AG04449 (cell line): ENCODE data around the gene PAK4.

Source experiments
- CTCF ChIA-PET: fragments of 350-600 bp; formaldehyde crosslinking; extraction: SDS; loops from one replicate; lab custom pipeline; 2021; ENCODE audit warnings: antibody characterized with exemption; lab: Yijun Ruan, JAX
- POLR2A ChIA-PET: fragments of 400-600, 350-600 bp; formaldehyde crosslinking; extraction: SDS; loops from one replicate; lab custom pipeline; 2020; ENCODE audit warnings: antibody characterized with exemption, inconsistent platforms; lab: Yijun Ruan, JAX
- DNase-seq: peaks from one replicate; pipeline ENCODE4 v3.0.0-alpha.2; 2010; ENCODE audit warnings: low read depth, low spot score
- H3K4me3 ChIP-seq: 2 replicates; pipeline ENCODE4 v1.5.1; 2011; ENCODE audit warnings: low read depth, mild to moderate bottlenecking, control low read depth, low read length
- CTCF ChIP-seq: IDR thresholded peaks from one replicate; pipeline ENCODE4 v1.5.1; 2011; ENCODE audit warnings: mild to moderate bottlenecking, moderate library complexity, low read length, control low read depth, inconsistent platforms; ENCODE audit not compliant: insufficient read depth; ENCODE audit errors: missing control alignments

The PAK4 gene

DNA sequence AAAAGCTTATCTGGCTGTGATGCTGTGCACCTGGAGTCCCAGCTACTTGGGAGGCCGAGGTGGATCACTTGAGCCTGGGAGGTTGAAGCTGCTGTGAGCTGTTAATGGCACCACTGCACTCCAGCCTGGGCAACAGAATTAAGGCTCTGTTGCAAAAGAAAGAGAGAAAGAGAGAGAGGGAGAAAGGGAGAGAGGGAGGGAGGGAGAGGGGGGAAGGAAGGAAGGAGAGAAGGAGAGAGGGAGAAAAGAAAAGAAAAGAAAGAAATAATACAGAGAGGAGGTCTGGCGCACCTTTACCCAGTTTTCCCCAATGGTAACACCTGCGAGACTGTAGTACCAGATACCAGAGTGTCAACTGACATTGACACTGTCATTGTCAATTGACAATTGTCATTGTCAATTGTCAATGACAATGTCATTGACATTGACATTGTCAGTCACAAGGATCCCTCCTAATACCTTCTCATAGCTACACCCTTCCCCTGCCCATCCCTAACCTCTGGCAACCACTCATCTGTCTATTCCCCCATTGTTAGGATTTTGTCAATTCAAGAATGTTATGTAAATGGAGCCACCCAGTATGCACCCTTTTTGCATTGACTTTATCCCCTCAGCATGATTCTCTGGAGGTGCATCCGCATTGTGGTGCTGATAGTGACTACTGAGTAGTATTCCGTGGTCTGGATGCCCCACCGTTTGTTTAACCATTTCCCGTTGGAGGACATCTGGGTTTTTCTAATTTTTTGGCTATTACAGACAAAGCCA lies 21.3 kb downstream of the PAK4 start:
- H3K4me3 ChIP-seq = no peak overlapping the region
- ChIA-PET POLR2A (no interaction called here), CTCF (interaction anchor here (1.0 kb wide), 1 partner anchor 96 kb away, joined by 3 read pairs; no protein-coding TSS in a partner anchor)
- DNase-seq = no peak
- no peak for TF ChIP-seq CTCF

DNA sequence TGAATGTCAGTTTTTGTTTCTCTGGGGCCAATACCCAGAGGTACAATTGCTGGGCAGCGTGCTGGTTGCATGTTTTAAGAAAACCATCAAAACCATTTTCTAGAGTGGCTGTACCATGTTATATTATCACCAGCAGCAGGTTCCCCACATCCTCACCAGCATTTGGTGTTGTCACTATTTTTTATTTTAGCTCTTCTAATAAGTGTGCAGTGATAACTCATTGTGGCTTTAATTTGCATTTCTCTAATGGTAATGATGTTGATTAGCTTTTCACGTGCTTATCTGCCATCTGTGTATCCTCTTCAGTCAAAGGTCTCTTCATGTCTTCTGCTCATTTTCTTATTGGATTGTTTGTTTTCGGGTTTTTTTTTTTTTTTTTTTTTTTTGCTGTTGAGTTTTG lies 21.9 kb downstream of the PAK4 start:
- POLR2A ChIA-PET = no interaction called here
- TF ChIP-seq CTCF = no peak
- no peak for DNase-seq
- no peak overlapping the region for H3K4me3 ChIP-seq
- CTCF ChIA-PET = no interaction called here

GRCh38 chr19:39148939-39149529 lies 23.4 kb downstream of the PAK4 start:
- ChIA-PET CTCF (interaction anchor here (1.1 to 1.2 kb wide), 2 partner anchors 22 to 39 kb away, joined by 3 to 4 read pairs; no protein-coding TSS in a partner anchor), POLR2A (no interaction called here)
- no peak for TF ChIP-seq CTCF
- no peak for DNase-seq
- H3K4me3 ChIP-seq = no peak overlapping the region

DNA sequence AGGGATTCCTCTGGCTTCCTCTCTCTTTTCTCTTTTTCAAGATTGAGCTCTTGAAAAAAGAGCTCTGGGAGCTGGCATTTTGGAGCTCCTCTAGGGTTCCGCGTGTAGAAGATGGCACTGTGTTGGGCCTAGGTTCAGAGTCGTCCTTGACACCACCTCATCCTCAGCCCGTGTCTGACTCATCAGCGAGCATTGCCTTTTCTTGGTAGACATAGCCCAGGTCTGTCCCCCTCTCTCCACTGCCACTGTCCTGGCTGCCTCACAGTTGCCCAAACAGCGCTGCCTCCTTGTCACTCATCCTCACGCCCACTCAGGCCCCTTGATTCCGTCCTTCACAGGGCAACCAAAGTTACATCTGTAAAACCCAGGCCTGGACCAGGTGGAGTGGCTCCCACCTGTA lies 24.6 kb downstream of the PAK4 start:
- CTCF ChIA-PET = interaction anchor here (1.2 kb wide), 1 partner anchor 24 kb away, joined by 4 read pairs; no protein-coding TSS in a partner anchor
- POLR2A ChIA-PET = no interaction called here
- no peak overlapping the region for H3K4me3 ChIP-seq
- no peak for DNase-seq
- no peak for TF ChIP-seq CTCF

DNA sequence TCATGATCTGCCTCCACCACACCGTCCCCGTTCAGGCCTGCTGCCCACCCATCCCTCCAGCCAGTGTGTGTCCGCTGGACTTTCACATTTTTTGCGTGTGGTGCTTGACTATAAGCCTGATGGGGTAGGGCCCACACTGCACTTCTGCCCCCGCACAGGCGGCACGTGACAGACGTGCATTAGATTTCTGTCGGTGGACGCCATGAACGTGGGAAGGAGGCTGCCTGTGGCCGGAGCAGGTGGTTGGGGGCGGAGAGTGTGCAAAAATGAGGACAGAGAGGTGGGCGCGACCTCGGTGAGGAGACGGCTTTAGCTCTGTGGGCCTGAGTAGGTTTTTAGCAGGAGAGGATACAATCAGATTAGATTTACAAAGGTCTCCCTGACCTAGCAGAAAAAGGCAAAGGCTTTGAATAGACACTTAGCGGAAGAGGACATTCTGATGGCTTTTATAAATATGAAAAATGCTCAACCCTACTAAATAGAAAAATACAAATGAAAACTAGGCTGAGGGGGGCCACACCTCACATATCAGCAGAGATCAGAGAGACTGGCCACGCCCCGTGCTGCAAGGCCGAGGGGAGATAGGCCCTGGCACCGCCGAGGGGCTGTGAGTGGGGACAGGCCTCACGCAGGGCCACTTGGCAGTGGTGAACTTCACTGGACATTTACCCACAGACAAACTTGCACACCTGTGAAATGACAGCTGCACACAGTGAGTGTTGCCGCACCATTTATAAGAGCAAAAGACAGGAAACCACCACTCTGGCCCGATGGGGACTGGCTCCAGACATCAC lies 25.4 kb downstream of the PAK4 start:
- POLR2A ChIA-PET = no interaction called here
- H3K4me3 ChIP-seq = no peak overlapping the region
- no peak for TF ChIP-seq CTCF
- no peak for DNase-seq
- CTCF ChIA-PET = interaction anchor here (1.1 kb wide), 1 partner anchor 29 kb away, joined by 3 read pairs; no protein-coding TSS in a partner anchor
